Testis (tissue), 3 donors: Measurements from ENCODE around the gene ID1. TPM values are rescaled to one million over a fixed set of nuclear protein-coding genes. Genes with fewer than 3 reads are reported as not detected.
"Not testable (repeated sequence)": the region's sequence is repeated elsewhere in the genome, so short reads cannot be mapped to it uniquely, and the experiment has no call there.

Experiments
- DNase-seq: peaks from one replicate; pipeline ENCODE4 v3.0.0-alpha.2; 2019
- H3K27ac ChIP-seq, 2 donors: fragments of 200-600 bp; sonication (generic); one replicate each; pipeline ENCODE4 v1.5.1; 2019
- H3K27me3 ChIP-seq: fragments of 200-600 bp; sonication (generic); one replicate; pipeline ENCODE4 v1.5.1; 2019
- H3K36me3 ChIP-seq: fragments of 200-600 bp; sonication (generic); one replicate; pipeline ENCODE4 v1.5.1; 2017; ENCODE audit warnings: low read depth; ENCODE audit errors: missing control alignments
- H3K4me1 ChIP-seq: fragments of 200-600 bp; sonication (generic); one replicate; pipeline ENCODE4 v1.5.1; 2019
- H3K4me3 ChIP-seq, 2 donors: fragments of 200-600 bp; sonication (generic); one replicate each; pipeline ENCODE4 v1.5.1; 2017 to 2019
- H3K9me3 ChIP-seq: fragments of 200-600 bp; sonication (generic); one replicate; pipeline ENCODE4 v1.5.1; 2017
- CTCF ChIP-seq, 3 experiments: fragments of 450-650 bp in 2 of 3; fragments of 200-600 bp in 1 of 3; sonication (generic) in 1 of 3; IDR thresholded peaks; one replicate each; pipeline ENCODE4 v1.5.1; 2016 to 2019; ENCODE audit warnings: antibody characterized with exemption in 3 of 3, mild to moderate bottlenecking in 2 of 3, moderate library complexity in 1 of 3
- POLR2A ChIP-seq: fragments of 450-650 bp; IDR thresholded peaks from one replicate; pipeline ENCODE4 v1.6.1; 2017; ENCODE audit warnings: antibody characterized with exemption, mild to moderate bottlenecking, moderate library complexity
- WGBS, 2 donors: methylation state at CpG; one replicate each; pipeline ENCODE4 v1.1.5; 2018; 5-methylcytosine and 5-hydroxymethylcytosine counted together
- intact Hi-C: fragments of 100-400 bp; cut with DNase I; formaldehyde crosslinking; loops from one replicate; pipeline ENCODE4 v1.15.1; 2023; ENCODE audit warnings: low total_unique reads
- polyA plus RNA-seq: library from polyadenylated mRNA; stranded (reverse); fragments of 350-450 nt; fragmentation: Illumina TruSeq; extraction: RNeasy Lipid Tissue Mini Kit (QIAGEN cat#74804); gene quantifications from one replicate; pipeline ENCODE4 v1.2.3, GENCODE V29; 2014; ENCODE audit warnings: low read depth, low replicate concordance; ENCODE audit not compliant: insufficient read depth
- total RNA-seq, 2 donors: library from RNA; depleted of rRNA; stranded (reverse); fragments of >200 nt; gene quantifications; one replicate each; pipeline ENCODE4 v1.2.3, GENCODE V29; 2016

ID1 gene
- total and polyA plus RNA-seq, 3 donors from 2014 or later = 18.7 to 128 (median 124) TPM

DNA sequence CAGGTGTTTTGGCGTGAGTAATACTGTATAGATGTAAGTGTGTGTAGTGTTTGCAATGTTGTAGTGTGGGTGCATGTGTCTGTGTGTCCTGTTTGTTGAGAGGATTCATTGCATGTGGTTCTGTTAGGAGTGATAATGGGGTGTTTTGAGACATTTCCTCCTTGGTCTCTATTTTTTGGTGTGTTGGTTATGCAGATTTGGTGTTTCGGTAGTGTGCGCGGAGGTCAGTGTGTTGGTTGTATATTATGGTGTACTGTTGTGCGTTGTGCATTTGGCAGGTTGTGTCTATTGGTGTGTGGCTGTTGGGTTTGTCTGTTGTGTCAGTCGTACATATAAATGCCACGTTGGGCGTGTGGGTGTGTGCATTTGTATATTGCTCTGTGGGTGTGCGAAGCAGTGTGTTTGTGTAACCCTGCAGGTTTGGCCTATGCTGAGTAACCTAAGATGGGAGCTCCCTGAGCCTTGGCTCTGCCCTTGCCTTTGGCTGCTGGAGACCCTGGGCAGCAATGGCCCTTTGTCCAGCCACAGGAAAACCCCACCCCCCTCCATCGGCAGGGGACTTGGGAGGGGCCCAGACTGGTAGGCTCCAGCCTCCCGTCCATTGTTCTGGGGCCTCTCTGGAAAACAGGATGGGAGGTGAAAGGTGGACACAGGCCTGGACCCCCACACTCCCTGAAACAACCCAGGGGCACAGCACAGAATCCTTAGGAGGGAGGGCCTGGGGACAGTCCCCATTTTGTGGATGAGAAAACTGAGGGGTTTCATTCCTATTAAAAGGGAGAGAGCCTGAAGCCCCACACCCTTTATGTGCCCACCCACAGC is 10.3 kb upstream of the ID1 start:
- Histone ChIP-seq H3K4me3 (no peak overlapping the region), H3K27ac (peak overlapping the region in 1 of 2 donors; percentile 75), H3K4me1 (peaks cover 8% of the 10 kb centered on the region), H3K27me3 (no peaks in the 10 kb centered on the region), H3K36me3 (no peaks in the 10 kb centered on the region), H3K9me3 (no peaks in the 10 kb centered on the region)
- intact Hi-C loops = no loop called here
- no peak for DNase-seq
- TF ChIP-seq CTCF (IDR thresholded peaks at IDR 0.05) (no peak), POLR2A (no peak)
- 82 to 86% methylated on average over 8 to 11 of the region's 11 CpGs for WGBS, 2 donors

GRCh38 chr20:31595380-31595653 is 9.8 kb upstream of the ID1 start:
- Histone ChIP-seq H3K27ac (peak overlapping the region in 1 of 2 donors; percentile 75), H3K4me3 (no peak overlapping the region), H3K36me3 (no peaks in the 10 kb centered on the region), H3K27me3 (no peaks in the 10 kb centered on the region), H3K4me1 (peaks cover 8% of the 10 kb centered on the region), H3K9me3 (no peaks in the 10 kb centered on the region)
- no peak for DNase-seq
- 72 to 80% methylated on average over 3 of the region's 3 CpGs for WGBS, 2 donors
- TF ChIP-seq POLR2A (no peak), CTCF (IDR thresholded peaks at IDR 0.05) (no peak)
- intact Hi-C loops = no loop called here

DNA sequence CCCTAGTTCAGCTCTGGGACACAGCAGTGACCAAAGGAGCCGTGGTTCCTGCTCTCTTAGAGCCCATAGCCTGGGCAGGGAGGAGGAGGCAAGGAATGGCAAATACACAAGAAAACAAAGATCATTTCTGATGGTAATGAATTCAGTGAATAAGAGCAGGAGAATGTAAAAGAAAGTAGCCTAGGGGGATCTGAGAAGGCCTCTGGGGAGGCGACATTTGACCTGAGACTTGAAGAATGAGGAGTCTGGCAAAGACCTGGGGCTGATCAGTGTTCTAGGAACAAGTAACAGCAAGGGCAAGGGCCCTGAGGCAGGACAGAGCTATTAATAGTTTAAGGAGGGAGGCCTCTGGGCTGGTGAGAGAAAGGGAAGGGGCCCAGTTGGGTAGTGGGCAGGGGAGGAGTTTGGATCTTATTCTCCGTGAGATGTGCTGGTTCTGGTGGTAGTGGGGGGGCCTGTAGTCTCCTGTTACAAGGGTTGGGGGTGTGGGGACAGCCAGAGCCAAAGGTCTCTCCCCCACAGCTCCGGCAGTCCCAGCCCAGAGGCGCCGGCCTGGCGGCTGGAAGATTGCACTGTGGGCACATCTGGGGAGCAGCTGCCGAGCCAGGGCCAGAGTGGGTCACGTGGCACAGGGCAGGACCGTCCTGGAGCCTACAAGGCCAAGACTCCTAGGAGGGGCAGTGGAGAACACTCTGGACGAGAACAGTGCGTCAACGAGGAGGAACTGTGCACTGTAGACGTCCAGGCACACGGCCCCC is 9.3 kb upstream of the ID1 start:
- no peaks in the 10 kb centered on the region for H3K36me3 ChIP-seq
- peak overlapping the region in 1 of 2 donors; percentile 75 for H3K27ac ChIP-seq
- no peaks in the 10 kb centered on the region for H3K9me3 ChIP-seq
- H3K4me1 ChIP-seq = peaks cover 8% of the 10 kb centered on the region
- no peak overlapping the region for H3K4me3 ChIP-seq
- 28 to 38% methylated on average over 8 to 12 of the region's 15 CpGs for WGBS, 2 donors
- H3K27me3 ChIP-seq = no peaks in the 10 kb centered on the region
- TF ChIP-seq POLR2A (no peak), CTCF (IDR thresholded peaks at IDR 0.05) (no peak)
- DNase-seq = peak; percentile 79
- intact Hi-C loops = no loop called here

DNA sequence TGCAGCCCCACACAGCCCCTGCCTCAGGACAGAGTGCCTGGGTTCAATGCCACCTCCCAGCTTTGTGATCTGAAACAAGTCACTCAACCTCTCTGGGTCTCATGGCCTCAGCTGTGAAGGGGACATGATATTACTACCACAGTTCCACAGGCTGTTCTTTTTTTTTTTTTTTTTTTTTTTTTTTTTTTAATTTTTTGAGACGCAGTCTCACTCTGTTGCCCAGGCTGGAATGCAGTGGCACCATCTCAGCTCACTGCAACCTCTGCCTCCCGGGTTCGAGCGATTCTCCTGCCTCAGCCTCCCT is 8.7 kb upstream of the ID1 start:
- H3K27me3 ChIP-seq, DNase-seq, intact Hi-C loops, H3K36me3 ChIP-seq, H3K9me3 ChIP-seq, H3K4me3 ChIP-seq, H3K4me1 ChIP-seq: not testable (repeated sequence)
- 53 to 80% methylated on average over 3 to 4 of the region's 4 CpGs for WGBS, 2 donors
- peak overlapping the region in 1 of 2 donors; percentile 75 for H3K27ac ChIP-seq

GRCh38 chr20:31596831-31597480 is 8.1 kb upstream of the ID1 start:
- Histone ChIP-seq H3K4me1 (peaks cover 8% of the 10 kb centered on the region), H3K4me3 (no peak overlapping the region), H3K27ac (peak overlapping the region in 1 of 2 donors; percentile 75), H3K27me3 (no peaks in the 10 kb centered on the region), H3K36me3 (no peaks in the 10 kb centered on the region), H3K9me3 (no peaks in the 10 kb centered on the region)
- intact Hi-C loops = no loop called here
- no peak for DNase-seq
- 70 to 75% methylated on average over 4 of the region's 4 CpGs for WGBS, 2 donors
- no peak for TF ChIP-seq POLR2A
- TF ChIP-seq CTCF (IDR thresholded peaks at IDR 0.05) = no peak
